Measurements from ENCODE around the gene HEG1. TPM values are rescaled to one million over a fixed set of nuclear protein-coding genes. Genes with fewer than 3 reads are reported as not detected.

Gene HEG1
- polyA plus RNA-seq, 10 donors = 27.5 to 44.2 (median 36.0) TPM

DNA sequence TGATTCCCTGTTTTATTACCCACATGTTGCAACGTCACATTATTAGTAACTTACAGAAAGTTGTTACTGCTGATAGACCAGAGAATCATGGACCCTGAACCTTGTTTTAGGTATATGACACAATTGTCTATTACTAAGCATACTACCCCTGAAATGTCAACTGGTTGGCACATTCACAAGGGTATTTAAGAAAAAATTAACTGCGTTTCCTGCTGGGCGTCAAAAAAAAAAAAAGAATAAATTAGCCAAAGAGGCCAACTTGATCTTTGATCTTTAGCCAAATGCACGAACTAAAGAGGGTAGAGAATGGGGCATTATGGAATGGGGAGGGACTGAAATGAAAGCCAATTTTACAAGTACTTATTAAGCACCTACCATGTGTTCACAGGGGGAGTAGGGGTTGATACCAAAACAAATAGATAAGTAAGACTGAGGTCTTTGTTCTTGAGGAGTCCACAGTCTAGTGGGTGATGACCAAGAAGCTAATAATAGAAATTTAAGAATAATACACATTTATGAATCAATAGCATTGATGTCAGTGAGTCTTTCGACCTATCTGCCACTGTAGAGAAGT lies 103.4 kb downstream of the HEG1 start:
- DNase-seq = no peak

DNA sequence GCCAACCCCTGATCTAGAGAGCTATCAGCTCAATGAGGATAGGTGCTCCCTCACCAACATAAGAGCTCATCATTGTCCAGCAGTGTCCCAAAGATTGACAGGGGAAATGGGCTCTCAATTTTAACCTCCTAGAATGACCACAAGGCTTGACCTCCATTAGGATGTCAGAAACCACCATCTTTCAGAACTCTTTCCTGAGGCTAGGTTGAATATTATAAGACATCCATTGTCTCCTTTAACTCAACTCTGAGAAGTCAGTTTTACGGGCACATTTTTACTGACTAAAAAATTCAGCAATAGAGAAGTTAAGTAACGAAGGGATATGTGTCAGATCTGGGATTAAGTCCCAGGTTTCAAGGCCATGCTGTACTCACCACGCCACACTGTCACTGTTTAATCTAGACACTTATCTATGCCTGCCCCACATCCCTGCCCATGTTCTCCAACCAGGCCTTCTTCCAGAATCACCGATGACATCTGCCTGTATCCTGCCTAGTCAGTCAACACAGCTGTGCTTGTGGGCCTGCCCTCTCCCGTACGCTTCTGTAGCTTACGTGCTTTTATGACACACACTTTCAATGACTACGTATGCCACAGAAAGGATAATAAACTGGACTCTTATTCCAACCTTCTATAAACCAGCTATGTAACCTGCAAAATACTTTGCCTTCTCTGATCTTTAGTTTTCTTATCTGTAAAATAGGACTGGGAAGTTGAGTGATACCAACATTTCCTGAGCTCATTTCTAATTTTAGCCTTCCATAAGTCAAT lies 104.1 kb downstream of the HEG1 start:
- no peak for DNase-seq

DNA sequence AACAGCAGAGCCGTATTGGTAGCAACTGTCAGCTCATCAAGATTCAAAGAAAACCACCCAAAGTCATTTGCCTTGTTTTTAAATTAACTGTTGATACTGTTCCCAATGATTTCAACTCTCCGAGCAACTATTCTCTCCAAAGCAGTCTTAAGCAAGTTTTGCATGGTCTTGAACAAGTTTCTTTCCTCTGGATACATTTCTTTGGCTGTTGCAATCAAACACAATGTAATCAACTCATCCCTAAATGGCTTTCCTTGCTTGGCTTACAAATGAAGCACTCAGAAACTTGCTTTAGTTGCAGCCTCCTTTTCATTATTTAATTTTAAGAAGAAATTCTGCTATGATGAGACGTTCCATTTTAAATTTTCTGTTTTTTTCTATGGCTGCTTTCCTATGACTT lies 105.8 kb downstream of the HEG1 start:
- no peak for DNase-seq

DNA sequence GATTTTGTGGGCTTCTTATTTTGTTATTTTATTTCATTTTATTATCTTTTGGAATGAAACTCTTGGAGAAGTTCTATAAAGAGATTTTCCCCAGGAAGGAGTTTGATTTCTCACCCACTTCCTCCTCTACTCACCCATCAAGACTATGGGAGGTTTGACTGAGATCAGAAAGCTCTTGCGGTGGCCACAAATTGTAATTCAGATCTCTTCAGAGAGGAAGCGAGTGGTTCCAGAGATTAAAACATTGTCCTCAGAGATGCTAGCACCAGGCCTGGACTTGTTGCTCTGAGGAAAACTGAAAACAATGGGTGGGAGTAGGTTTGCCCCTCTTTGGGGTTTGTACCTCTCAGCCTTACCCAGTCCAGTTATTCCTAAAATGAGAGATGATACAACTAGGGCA lies 113.2 kb downstream of the HEG1 start:
- no peak for DNase-seq

DNA sequence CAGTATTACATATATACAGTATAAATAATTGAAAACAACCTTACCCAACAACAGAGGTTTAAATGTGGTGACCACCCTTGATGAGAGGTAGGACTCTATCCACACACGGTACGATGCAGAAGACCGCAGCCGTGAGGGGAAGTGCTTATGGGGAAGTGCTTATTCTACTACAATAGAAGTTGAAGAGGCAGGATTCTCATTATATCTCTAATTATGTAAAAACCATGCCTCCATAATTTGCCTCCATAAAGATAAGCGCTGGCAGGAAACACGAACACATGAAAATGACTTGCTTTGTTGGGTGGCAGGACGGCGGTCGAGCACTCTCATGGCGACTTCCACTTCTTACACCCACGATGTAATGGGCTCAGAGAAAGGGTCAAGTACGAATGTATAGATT lies 114.0 kb downstream of the HEG1 start:
- DNase-seq = no peak

DNA sequence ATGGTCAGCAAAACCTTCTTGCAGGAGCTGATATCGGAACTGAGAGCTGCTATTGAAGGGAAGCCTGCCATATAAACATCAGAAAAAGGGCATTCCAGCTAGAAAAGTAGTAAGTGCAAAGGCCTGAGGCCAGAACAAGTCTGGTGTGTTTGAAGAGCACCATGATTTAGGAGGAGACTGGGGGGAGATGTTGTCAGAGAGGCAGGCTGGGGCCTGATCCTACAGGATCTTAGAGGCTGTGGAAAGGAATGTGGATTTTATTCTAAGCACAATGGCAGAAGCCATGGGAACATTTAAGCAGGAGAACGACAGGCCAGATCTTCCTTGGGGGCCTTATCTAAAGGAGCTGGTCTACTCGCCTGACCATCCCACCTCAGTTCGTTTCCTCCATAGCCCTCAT lies 116.1 kb downstream of the HEG1 start:
- no peak for DNase-seq

DNA sequence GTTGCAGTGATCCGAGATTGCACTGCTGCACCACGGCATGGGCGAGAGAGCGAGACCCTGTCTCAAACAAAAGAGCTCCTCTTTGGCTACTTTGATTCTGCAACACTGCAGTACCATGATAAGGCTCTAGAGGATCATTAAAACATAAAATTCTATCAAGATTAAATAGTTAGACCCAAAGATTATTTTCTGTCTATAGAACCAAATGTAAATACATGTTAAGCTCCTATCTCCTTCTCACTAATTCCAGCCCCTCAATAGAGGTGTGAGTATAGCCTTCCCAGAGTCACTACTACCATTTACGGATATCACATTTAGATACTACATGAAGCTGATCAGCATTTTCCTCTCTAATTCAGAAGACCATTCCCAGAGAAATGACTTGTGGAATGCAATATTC lies 116.9 kb downstream of the HEG1 start:
- DNase-seq = no peak

DNA sequence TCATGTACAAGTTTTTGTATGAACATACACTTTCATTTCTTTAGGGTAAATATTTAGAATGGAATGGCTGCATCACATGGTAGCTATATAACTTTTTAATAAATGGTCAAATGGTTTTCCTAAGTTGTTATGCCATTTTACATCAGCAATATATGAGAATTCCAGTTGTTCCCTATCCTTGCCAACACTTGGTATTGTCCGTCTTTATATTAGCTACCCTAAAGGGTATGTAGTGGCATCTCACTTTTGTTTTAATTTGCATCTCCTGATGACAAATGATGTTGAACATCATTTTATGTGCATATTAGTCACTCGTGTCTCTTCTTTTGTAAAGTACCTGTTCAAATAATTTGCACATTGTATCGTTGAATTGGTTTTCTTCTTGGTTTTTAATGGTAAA lies 118.7 kb downstream of the HEG1 start:
- DNase-seq = no peak

DNA sequence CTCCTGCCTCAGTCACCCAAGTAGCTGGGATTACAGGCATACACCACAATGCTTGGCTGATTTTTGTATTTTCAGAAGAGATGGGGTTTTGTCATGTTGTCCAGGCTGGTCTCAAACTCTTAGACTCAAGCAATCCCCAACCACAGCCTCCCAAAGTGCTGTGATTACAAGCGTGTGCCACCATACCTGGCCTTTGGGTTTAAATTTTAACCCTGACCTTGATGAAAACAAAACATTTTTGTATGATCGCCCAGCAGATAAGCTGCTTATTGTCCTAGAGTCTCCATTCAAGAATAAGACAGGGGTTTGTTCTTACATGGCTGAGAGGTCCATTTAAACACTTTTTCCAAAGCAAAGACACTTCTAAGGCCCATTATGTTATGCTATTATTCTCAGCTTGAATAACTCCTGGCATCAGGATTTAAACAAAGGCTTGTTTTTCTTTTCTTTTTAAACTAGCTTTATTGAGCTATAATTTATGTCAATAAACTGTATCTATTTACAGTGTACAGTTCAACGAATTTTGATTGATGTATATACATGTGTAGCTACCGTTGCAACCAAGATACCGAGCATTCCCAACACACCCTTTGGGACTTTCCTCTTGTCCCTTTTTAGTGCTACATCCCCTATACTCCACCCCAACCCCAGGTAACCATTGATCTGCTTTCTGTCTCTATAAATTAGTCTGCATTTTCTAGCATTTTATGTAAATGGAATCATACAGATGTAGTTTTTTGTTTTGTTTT lies 119.8 kb downstream of the HEG1 start:
- no peak for DNase-seq

DNA sequence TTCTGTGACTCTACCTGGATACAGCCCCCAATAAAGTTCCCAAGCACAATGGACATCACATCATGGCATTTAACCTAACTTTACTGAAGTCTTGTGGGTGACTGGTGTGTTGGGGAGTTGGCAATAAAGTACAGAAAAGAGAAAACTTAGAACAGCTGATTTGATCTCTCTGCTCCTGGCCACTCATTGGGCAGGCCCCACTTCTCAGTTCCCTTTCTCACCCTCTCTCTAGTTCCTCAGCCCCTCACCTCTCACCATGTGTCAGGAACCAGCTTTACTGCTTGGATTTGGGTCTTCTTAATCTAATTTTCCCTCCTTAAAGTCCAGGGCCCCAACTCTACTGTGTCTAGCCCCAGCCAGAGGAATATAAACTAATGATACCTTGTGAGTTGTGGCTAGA lies 120.5 kb downstream of the HEG1 start:
- DNase-seq = no peak

DNA sequence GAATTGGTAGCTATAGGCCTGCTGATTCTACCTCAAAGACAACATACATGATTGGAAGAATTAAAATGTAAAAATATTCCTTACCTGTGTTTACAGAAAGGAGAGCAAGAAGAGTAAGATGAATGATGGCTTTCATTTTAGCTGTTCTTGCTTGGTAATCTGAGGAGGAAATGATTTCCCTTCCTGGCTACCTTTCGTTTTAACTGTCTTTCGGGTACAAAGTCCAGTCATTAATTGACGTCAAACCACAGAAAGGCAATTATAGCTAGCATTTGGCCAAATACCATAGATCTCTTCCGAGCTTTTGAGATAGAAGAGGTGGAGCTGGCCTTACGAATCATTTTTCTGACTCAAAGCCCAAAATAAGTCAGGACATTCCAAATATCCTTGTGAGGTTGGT lies 121.2 kb downstream of the HEG1 start, which contains the start of gene MUC13:
MUC13 (minus strand) TSS at position 175 of the 400 bp plus-strand sequence; CDS start at position 136, 39 bp downstream.
- DNase-seq = no peak

DNA sequence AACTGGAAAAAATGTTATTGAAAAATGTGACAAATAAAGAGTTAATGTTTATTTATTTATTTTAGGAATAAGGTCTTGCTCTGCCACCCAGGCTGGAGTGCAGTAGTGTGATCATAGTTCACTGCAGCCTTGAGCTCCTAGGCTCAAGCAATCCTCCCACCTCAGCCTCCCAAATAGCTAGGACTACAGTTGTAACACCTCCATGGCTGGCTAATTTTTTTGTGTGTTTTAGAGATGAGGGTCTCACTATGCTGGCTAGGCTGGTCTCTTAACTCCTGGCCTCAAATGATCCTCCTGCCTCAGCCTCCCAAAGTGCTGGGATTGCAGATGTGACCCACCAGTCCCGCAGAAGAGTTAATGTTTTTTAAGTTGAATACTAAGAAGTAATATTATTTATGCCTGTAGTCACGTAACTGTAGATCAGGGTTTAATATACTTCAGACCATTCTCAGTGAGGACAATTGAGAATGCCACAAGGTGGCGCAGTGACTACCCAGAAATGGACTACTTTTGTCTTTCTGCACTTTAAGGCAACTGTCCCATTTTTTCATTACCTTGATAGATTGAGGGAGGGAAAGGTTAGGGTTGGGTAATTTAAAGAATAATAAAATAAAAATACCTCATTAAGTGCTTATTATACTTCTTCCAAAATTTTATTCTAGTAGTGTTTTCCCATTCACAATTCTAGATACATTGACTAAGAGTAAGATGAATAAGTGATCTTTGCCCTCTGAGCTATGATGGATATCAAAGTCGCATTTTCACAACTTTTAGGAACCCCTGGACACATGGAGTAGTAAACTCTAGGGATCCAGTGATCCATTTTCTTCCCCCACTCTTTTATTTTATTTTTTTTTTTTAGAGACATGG lies 127.2 kb downstream of the HEG1 start:
- DNase-seq = peak; percentile 54 to 79 (median 70)

DNA sequence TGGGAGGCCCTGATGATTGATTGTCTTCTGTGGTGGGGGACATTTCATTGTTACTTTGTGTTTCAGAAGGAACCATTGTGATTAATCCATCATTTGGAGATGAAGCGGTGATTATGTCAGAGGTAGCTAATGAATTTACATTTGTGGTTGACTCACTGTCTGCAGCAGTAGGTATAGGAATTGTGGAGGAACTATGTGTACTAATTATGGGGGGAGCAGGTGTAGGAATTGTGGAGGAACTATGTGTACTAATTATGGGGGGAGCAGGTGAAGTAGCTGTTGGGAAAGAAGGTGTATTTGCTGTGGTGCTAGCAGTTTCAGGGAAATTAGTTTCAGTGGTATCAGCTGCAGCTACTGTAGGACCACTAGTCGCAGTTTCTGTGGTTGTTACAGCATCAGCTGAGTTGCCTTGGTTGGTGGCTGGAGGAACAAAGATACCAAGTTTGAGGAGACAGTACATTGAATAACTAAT lies 128.2 kb downstream of the HEG1 start:
- no peak for DNase-seq

DNA sequence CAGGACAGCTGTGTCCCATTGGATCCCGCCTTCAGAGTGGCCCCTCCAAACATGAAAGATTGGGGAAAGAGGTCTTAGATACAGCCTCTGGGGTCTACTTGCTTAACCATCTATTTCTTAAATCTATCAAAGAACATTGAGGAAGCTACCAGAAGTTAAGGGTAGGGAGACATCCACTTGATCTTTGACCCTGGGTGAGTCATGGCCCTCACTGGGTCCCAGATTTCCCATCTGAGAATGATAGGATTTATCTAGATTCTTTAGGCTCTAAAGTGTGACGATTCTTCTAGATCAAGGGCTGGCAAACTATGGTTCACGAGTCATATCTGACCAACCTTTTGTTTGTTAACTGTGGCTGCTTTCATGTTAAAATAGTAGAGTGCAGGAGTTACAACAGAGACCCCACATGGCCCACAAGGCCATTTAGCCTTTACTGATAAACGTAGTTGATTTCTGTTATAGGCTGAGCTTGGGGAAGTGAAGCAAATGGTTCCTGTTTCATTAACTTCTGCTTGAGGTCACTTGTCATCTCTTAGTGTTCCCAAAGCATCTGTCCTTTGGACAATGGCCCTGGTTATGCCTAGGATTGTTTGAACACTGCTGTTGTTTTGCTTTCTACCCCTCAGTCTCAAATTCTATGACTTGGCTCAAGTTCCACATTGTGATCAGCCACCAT lies 129.2 kb downstream of the HEG1 start:
- DNase-seq = no peak

DNA sequence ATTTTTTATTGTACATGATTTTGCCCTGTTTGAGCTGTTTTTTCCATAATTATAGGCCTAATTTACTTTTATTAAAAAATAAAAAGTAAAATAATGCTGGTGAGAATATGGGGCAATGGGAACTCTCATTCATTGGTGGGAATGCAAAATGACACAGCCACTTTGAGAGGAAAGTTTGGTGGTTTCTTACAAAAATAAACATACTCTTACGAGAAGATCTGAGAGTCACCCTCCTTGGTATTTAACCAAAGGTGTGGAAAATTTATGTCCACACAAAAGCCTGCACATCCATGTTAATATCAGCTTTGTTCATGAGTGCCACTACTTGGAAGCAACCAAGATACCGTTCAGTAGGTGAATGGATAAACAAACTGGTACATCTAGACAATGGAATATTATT lies 131.1 kb downstream of the HEG1 start:
- no peak for DNase-seq

DNA sequence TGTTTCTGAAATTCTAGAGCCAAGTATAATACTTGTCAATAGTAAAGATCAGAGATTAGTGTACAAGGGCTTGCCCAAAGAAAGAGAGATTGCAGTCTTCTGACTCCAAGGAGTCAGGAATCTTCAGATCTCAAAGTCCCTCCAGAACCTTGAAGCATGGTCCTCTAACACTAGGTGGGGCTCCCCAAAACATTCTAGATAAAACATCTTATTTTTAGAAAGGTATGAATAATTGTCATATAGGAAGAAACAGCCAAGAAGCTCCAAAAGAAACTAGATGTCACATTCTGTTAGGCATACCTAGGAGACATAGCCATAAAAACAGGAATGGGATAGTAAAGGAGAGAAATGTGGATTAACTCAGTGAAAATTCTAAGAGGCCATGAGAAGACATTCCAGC lies 132.0 kb downstream of the HEG1 start:
- no peak for DNase-seq

DNA sequence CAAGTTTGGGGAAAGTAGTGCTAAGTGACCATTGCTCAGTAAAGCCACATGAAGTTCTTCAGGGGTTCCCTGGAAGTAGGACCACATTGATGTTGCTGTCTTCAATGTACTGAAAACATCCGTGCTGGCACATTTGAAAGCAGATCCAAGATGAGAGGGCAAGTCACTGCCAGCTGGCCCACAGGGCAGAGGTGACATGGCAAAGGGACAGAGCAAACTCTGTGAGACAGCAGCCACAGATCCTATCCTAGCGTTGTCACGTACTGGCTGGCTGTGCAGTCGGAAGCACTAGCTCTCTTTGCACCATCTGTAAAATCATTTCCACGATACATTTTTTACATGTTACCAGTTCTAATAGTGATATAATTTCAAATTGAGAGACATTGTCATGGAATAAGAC lies 135.1 kb downstream of the HEG1 start:
- DNase-seq = no peak

DNA sequence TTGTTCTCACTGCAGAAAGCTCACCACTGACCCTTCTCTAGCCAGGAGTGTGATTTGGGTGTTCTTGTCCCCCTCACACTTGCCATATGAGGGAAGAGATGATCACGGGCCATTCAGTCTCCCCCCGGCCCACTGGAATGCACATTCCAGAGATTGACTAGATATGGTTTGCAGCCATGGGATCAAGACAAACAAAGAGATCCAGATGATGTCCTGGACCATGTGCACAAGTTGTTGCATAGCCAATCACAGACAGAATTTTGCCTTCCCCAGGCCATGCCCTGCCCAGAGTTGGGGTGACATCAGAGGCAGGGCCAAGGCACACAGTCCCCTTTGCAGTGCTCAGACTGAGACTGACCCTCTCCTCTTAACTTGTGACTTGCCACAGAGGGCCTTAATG lies 136.0 kb downstream of the HEG1 start:
- DNase-seq = peak in 1 of 3 donors; percentile 10

DNA sequence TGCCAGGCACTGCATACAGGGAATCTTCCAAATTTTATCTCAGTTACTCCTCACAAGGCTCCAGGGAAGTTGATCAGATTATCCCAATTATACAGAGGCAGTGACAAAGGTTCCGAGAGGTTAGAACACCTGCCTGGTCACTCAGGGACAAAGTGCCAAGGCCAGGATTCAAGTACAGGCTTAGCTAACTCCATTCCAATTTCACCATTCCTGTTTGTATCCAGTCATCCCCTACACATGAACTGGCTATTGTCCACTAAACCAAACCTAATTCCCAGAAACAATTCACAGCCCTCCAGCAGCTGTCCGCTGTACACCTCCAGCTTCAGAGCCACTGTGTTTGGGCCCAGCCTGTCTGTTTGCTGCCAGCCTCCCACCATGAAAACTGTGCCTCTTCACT lies 137.3 kb downstream of the HEG1 start:
- no peak for DNase-seq

DNA sequence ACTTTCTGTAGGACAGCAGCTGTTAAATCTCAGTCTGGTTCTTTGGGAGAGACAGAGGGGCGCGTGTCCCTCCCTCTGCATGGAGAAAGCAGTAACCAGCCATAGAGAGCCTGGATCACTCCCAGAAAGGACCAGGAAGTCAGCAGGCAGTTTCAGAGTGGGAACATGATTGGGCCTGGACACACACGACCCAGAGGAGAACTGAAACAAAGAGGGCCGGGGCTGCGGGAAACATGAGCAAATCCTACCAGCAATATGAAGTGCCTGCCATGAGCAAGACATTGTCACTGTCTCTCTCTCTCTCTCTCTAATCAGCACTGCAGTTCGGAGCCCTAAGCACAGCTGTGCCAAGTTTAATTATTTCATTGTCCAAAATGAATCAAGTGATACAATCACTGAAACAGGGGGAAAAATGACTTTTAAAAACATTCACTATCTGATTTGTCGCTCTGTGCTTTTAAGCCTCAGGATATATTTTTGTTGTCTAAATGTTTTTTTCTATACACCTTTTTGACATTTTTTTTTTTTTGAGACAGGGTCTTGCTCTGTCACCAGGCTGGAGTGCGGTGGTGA lies 138.9 kb downstream of the HEG1 start:
- peak in 1 of 3 donors; percentile 19 for DNase-seq

All from muscle of back (tissue), 11 donors.